OCI-LY7 (cell line): ENCODE data around the gene GAGE12E.
"Not testable (repeated sequence)": the region's sequence is repeated elsewhere in the genome, so short reads cannot be mapped to it uniquely, and the experiment has no call there.

ENCODE experiments used
- CTCF ChIP-seq: fragments of 200-600 bp; sonication (generic); conservative IDR thresholded peaks from 2 replicates; pipeline ENCODE4 v1.5.1; 2014; ENCODE audit warnings: mild to moderate bottlenecking, antibody characterized with exemption, low read length, moderate library complexity, mixed read lengths
- EZH2phosphoT487 ChIP-seq: fragments of 200-600 bp; sonication (generic); IDR thresholded peaks from 2 replicates; pipeline ENCODE4 v1.6.1; 2018; ENCODE audit warnings: low read depth, borderline replicate concordance, mild to moderate bottlenecking, mixed run types, antibody characterized with exemption, low read length, moderate library complexity, mixed read lengths

DNA sequence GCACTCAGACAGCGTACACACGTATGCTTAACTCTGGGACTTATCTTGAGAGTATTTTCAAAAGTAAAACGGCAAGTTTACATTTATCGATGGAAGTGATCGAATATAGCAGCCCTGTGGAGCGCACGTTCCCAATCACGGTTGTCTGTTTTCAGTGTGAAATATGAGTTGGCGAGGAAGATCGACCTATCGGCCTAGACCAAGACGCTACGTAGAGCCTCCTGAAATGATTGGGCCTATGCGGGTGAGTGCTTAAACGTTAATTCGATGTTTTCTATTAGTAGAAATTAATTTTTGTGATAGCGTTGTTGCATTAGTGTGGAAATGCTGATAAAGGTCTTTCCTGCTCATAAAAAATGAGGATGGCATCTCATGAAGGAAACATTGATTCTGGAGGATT lies 39.4 kb downstream of the GAGE12E start:
- not testable (repeated sequence) for TF ChIP-seq CTCF, EZH2phosphoT487
